Pancreas (tissue), 10 donors: ENCODE measurements around the gene HMGB1. TPM values are rescaled to one million over a fixed set of nuclear protein-coding genes. Genes with fewer than 3 reads are reported as not detected.

ENCODE experiments used
- ATAC-seq, 4 donors: fragments of 200-7000 bp; cut with Tn5 transposase; one replicate each; pipeline versions ENCODE4 v1.8.0 to v1.9.1; 2020; ENCODE audit warnings: mild to moderate bottlenecking in 4 of 4, moderate library complexity in 4 of 4
- DNase-seq, 6 donors: peaks; one replicate each; pipeline ENCODE4 v3.0.0-alpha.2; 2020
- FAIRE-seq: peaks from 2 replicates; lab custom pipeline; 2012; peaks lifted over from hg19 to GRCh38; lab: Jason Lieb, UNC
- H3K27ac ChIP-seq, 4 donors: fragments of 200-600 bp; sonication (generic); 1 replicate in 3 of 4; 2 replicates in 1 of 4; pipeline versions ENCODE4 v1.5.0 to v1.8.0; 2020
- H3K27me3 ChIP-seq, 4 donors: fragments of 200-600 bp; one replicate each; pipeline ENCODE4 v1.8.0; 2021
- H3K36me3 ChIP-seq, 3 donors: fragments of 200-600 bp; sonication (generic) in 1 of 3; one replicate each; pipeline versions ENCODE4 v1.5.0 to v1.8.0; 2020 to 2021
- H3K4me1 ChIP-seq, 3 donors: fragments of 200-600 bp; one replicate each; pipeline ENCODE4 v1.8.0; 2021
- H3K4me3 ChIP-seq, 4 donors: fragments of 200-600 bp; sonication (generic) in 2 of 4; one replicate each; pipeline versions ENCODE4 v1.5.0 to v1.8.0; 2020 to 2021
- H3K9me3 ChIP-seq, 4 donors: fragments of 200-600 bp; one replicate each; pipeline ENCODE4 v1.8.0; 2021
- WGBS, 2 donors: extraction: QIAGEN DNeasy Blood & Tissue Kit; methylation state at CpG; one replicate each; pipeline ENCODE4 v1.1.7; 2013; 5-methylcytosine and 5-hydroxymethylcytosine counted together
- intact Hi-C, 3 donors: fragments of 100-400 bp; cut with DNase I; formaldehyde crosslinking; loops; one replicate each; pipeline versions ENCODE4 v1.11.1 to v1.14.2; 2022
- polyA plus RNA-seq, 2 donors: library from polyadenylated mRNA; stranded (reverse); fragments of 200-250 nt; gene quantifications; one replicate each; pipeline ENCODE4 v1.2.3, GENCODE V29; 2013
- total RNA-seq, 6 donors: library from RNA; stranded (reverse); fragmentation: NEBNext Ultra II Directional in 4 of 6; extraction: Animal tissue kit (Norgen Biotek cat#: 25700) in 4 of 6; gene quantifications; one replicate each; pipeline versions ENCODE4 v1.2.1 to v1.2.4, GENCODE V29; 2021 to 2023
- TF ChIP-seq, protein P1 (sequence below), 4 donors: fragments of 200-600 bp; sonication (generic) in 3 of 4; IDR thresholded peaks; one replicate each; pipeline versions ENCODE4 v1.5.0 to v1.8.0; 2021; ENCODE audit warnings: antibody characterized with exemption in 4 of 4
- donor health status: healthy with polysubstance abuse.
- donor health status: DM: no; HTN: no; CAD: no; lungs with moderate emphysema.
- donor health status: DM: no; HTN: no; CAD: no.
- donor health status: control.
- donor health status: control.
- donor health status: Bipolar disorder and iron deficiency.
- donor health status: DM: yes; HTN: yes; CAD: no.
- donor health status: DM: no; HTN: no; CAD: no.
- donor health status: DM: no; HTN: no; CAD: no.
- donor health status: DM: yes; HTN: yes; CAD: no.

HMGB1 gene
- total and polyA plus RNA-seq, 8 donors = 53.5 to 196 (median 97.5) TPM

GRCh38 chr13:30440910-30441703 is 24.6 kb downstream of the HMGB1 start:
- FAIRE-seq = no peak
- TF ChIP-seq, protein P1, sequence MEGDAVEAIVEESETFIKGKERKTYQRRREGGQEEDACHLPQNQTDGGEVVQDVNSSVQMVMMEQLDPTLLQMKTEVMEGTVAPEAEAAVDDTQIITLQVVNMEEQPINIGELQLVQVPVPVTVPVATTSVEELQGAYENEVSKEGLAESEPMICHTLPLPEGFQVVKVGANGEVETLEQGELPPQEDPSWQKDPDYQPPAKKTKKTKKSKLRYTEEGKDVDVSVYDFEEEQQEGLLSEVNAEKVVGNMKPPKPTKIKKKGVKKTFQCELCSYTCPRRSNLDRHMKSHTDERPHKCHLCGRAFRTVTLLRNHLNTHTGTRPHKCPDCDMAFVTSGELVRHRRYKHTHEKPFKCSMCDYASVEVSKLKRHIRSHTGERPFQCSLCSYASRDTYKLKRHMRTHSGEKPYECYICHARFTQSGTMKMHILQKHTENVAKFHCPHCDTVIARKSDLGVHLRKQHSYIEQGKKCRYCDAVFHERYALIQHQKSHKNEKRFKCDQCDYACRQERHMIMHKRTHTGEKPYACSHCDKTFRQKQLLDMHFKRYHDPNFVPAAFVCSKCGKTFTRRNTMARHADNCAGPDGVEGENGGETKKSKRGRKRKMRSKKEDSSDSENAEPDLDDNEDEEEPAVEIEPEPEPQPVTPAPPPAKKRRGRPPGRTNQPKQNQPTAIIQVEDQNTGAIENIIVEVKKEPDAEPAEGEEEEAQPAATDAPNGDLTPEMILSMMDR (IDR thresholded peaks at IDR 0.05) = no peak
- WGBS, 2 donors = 52 to 64% methylated on average over 8 of the region's 8 CpGs

DNA sequence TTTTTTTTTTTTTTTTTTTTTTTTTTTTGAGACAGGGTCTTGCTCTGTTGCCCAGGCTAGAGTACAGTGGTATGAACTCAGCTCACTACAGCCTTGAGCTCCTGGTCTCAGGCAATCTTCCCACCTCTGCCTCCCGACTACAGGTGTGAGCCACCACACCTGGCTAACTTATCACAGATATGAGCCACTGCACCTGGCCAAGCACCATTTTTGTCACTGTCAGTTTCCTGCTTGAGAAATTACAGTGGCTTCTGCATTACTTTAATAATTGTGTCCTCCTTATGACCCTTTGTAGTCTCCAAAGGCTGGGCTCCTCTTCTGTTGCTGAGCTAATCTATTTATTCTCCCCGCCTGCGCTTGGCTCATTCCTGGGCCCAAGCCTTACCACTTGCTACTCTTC is 27.4 kb downstream of the HMGB1 start:
- no peaks in the 10 kb centered on the region for H3K27me3 ChIP-seq
- intact Hi-C loops = no loop called here
- TF ChIP-seq, protein P1 (IDR thresholded peaks at IDR 0.05) = no peak
- DNase-seq (no peak), FAIRE-seq (no peak), ATAC-seq (no peak)
- no peaks in the 10 kb centered on the region for H3K9me3 ChIP-seq
- no peak overlapping the region for H3K4me3 ChIP-seq
- no peaks in the 10 kb centered on the region for H3K4me1 ChIP-seq
- 77 to 79% methylated on average over 3 of the region's 3 CpGs for WGBS, 2 donors
- H3K27ac ChIP-seq = no peak overlapping the region
- no peaks in the 10 kb centered on the region for H3K36me3 ChIP-seq

More at GRCh38 chr13:30440910-30441703, 24.6 kb downstream of the HMGB1 start:
- ATAC-seq (peak in 1 of 4 donors; percentile 7), DNase-seq (no peak)
- H3K27ac ChIP-seq = no peak overlapping the region
- no peaks in the 10 kb centered on the region for H3K9me3 ChIP-seq
- H3K4me3 ChIP-seq = no peak overlapping the region
- intact Hi-C loops = no loop called here
- H3K4me1 ChIP-seq = no peaks in the 10 kb centered on the region
- no peaks in the 10 kb centered on the region for H3K27me3 ChIP-seq
- H3K36me3 ChIP-seq = no peaks in the 10 kb centered on the region

GRCh38 chr13:30437177-30437576 is 28.6 kb downstream of the HMGB1 start:
- Histone ChIP-seq H3K36me3 (no peaks in the 10 kb centered on the region), H3K4me1 (no peaks in the 10 kb centered on the region), H3K9me3 (no peaks in the 10 kb centered on the region), H3K4me3 (no peak overlapping the region), H3K27ac (no peak overlapping the region), H3K27me3 (no peaks in the 10 kb centered on the region)
- DNase-seq = no peak
- intact Hi-C loops = no loop called here
- ATAC-seq = no peak
- no peak for FAIRE-seq
- TF ChIP-seq, protein P1 (IDR thresholded peaks at IDR 0.05) = no peak
- WGBS, 2 donors = 87 to 90% methylated on average over 8 of the region's 8 CpGs

DNA sequence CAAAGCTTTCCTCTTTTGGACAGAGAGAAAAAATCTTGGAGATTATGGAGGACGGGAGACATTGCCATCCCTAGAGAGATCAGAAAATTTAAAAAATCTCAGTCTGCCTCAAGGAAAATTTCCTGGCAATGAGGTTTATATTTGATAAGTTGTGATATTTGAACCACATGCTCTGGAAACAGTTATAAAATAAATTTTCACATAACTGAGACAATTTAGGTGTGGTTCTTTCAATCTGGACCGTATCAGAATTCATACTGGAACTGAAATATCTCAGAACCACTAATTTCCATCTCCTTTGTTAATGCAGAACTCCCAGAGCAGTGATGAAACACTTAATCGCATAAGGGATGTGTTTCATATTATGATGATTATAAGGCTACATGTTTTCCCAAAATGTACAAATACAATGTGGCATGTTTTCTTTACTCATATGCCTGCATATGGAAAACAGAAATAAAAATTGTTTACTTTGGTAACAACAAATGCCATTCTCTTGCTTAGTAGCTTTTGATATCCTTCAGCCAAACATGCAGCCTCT is 29.8 kb downstream of the HMGB1 start:
- 65 to 78% methylated on average over 3 of the region's 3 CpGs for WGBS, 2 donors
- H3K9me3 ChIP-seq = no peaks in the 10 kb centered on the region
- H3K27me3 ChIP-seq = no peaks in the 10 kb centered on the region
- no peak for ATAC-seq
- FAIRE-seq = no peak
- no peak overlapping the region for H3K4me3 ChIP-seq
- no peak overlapping the region for H3K27ac ChIP-seq
- no peak for DNase-seq
- TF ChIP-seq, protein P1 (IDR thresholded peaks at IDR 0.05) = no peak
- intact Hi-C loops = no loop called here
- H3K4me1 ChIP-seq = no peaks in the 10 kb centered on the region
- no peaks in the 10 kb centered on the region for H3K36me3 ChIP-seq
